Amniotic stem cell (primary cell): ENCODE measurements around the gene ZCCHC14.

ENCODE experiments used
- DNase-seq: peaks from one replicate; lab custom pipeline; 2025; lab: John Stamatoyannopoulos, UW

The ZCCHC14 gene

DNA sequence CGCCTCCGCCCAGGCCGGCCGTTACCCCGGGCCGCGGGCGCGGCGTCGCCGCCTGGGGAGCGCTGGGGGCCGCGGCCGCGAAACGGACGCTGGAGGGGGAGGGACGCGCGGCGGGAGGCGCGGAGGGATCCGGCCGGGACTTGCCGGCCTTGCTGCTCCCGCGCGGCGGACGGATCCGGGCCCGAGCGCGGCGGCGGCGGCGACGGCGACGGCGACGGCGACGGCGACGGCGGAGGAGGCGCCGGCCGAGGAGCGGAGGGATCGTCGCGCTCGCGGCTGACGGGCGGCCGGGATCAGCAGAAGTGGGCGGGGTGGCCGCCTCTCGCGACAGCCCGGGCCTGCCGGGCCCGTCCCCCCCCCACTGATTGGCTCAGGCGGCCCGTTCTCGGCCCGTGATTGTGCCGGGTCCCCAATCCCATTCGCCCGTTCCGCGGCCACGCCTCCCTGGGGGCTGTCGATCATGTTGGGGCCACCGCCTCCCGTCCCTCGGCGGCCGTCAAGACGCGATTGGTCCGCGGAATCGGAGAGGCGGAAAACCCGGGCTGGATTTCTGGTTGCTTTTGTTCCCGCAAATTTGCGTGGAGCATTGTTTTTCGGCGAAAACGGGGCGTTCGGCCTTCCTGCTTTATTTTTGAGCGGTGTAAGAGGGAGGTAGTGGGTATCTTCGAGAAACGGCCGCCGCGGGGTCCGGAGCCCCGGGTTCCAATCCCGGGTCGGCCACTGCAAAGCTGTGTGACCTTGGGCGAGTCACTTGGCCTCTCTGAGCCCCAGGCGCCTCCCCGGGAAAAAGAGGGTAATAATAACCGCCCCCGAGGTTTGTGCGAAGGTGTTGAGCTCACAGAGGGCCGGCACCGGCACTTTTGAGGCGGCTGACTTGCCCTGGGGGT is at the start of gene ZCCHC14:
Gene ZCCHC14 (minus strand): TSS at position 304 of the 887 bp plus-strand sequence. CDS start 786 bp downstream, outside the sequence.
- peak; percentile 94 for DNase-seq

- no peak for DNase-seq
These were observed 49.0 kb upstream of the ZCCHC14 start for GRCh38 chr16:87541872-87542234.

- peak; percentile 54 for DNase-seq
These were observed 48.5 kb upstream of the ZCCHC14 start for GRCh38 chr16:87541147-87541871.

DNA sequence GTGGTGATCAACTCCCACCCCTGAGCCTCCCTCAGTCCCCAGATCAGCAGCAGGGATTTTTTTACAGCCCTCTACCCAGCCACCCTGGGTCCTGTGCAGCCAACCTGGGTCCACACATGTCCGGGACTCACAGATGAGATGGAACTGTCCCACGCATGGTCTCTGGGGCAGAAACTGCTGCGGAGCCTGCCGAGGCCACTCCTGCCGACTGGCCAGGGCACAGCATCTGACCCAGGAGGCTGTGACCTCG is 48.0 kb upstream of the ZCCHC14 start:
- DNase-seq, result no peak

GRCh38 chr16:87540072-87540896 is 47.5 kb upstream of the ZCCHC14 start:
- no peak for DNase-seq

- no peak for DNase-seq
These were observed 46.3 kb upstream of the ZCCHC14 start for GRCh38 chr16:87539113-87539512.

DNA sequence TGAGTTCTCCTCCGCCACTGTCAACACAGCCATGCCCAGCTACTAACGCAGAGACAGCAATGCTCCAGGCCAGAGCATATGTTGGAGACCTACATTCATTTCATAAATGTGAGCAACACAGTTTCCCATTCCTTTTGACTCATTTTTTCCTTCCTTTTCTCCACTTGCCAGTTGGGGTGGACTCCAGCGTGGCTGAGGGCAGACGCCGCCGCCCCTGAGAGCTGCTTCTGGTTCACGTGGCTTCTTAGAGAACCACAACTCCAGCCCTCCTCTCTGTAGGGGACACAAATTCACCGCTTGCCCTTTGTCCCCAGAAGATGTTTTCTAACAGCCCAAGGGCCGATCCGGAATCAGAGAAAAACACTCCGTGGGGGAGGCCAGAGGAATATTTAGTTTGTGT is 45.8 kb upstream of the ZCCHC14 start:
- DNase-seq, result peak; percentile 75

DNA sequence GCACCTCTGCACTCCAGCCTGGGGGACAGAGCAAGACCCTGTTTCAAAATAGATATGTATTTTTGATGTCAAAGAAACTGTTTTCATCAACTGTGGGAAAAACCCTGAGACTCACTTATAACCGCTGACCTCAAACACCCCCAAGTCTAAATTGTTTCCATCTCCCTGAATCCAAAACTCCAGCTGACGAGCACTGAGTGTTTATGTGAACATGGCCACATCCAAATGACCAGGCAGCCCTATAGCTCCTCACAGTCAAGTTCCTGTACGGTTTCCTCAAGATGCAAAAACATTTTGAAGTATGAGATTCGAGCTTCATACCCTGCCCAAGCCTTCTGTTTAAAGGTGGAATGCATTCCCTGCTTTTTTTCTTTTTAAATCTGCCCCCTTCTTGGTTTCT is 45.3 kb upstream of the ZCCHC14 start:
- DNase-seq, result no peak

DNA sequence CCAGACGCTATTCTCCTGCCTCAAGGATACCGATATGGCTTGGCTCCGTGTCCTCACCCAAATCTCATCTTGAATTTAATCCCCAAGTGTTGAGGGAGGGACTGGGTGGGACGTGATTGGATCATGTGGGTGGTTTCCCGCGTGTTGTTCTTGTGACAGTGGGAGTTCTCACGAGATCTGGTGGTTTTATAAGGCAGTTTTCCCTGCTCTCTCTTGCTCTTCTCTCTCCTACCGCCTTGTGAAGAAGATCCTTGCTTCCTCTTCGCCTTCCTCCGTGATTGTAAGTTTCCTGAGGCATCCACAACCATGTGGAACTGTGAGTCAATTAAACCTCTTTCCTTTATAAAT is 43.9 kb upstream of the ZCCHC14 start:
- no peak for DNase-seq

DNA sequence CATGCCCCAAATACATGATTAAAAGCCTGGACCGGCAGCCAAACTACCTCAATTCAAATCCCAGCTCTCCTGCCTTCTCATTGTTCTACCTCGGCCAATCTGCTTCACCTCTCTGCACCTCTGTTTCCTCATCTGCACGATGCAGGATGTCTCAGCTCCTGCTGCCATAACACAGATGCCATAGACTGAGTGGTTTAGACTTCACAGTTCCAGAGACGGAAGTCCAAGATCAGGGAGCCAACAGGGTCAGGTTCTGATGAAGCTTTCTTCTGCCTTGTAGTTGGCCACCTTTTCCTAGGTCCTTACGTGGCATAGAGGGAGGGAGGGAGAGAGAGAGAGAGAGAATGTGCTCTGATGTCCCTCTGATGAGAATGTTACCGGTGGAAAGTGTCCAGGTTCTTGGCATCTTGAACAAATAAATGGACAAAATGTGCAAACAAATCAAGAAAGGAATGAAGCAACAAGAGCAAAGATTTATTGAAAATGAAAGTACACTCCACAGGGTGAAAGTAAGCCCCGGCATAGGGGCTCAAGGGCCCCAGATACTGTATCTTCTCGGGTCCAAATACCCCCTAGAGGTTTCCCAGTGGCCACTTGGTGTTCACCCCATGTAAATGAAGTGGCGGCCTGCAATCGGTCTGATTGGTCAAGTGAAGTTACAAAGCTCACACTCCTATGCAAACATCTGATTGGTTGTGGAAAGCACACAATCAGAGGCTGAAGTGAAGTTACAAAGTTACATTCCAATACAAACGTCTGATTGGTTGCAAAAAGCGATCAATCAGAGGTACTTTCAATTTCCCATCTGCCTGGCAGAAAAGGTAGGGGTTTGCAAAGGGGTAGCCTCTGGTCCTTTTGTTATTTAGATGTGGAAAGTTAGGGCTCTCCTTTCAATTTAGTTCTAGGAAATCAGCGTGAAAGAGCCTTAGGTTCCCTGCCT is 43.3 kb upstream of the ZCCHC14 start:
- no peak for DNase-seq

DNA sequence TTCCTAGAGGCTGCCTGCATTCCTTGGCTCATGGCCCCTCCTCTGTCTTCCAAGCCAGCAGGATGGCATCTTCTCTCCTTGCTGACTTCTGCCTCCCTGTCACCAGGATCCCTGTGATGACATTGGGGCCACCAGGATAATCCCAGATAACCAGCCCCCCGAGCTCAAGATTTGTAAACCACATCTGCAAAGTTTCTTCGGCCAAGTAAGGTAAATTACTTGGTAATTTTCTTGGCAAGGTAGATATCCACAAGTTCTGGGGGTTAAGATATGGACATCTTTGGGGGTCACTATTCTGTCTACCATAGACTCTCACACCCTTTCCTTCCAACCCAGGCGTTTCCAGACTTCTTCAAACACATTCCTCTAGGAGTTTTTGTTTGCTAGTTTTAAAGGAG is 42.6 kb upstream of the ZCCHC14 start:
- DNase-seq, result no peak

- no peak for DNase-seq
These were observed 41.9 kb upstream of the ZCCHC14 start for GRCh38 chr16:87534751-87535150.

- DNase-seq, result no peak
These were observed 41.3 kb upstream of the ZCCHC14 start for GRCh38 chr16:87534030-87534653.

DNA sequence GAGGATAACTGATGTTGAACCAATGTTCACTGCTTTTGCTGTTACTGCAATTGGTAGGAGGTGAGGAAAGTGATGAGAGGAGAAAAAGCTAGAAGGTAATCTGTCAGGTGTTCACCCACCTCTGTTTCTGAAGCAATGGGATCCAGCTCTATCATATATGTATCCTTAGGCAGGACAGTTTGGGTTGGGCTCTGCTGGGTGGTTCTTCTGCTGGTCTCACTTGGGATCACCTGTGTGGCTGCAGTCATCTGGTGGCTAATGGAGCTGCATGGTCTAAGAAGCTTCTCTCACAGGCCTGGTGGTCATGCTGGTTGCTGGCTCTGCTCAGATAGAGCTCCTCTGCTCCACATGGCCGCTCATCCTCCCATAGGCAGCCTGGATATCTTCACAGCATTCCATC is 40.2 kb upstream of the ZCCHC14 start:
- no peak for DNase-seq

DNA sequence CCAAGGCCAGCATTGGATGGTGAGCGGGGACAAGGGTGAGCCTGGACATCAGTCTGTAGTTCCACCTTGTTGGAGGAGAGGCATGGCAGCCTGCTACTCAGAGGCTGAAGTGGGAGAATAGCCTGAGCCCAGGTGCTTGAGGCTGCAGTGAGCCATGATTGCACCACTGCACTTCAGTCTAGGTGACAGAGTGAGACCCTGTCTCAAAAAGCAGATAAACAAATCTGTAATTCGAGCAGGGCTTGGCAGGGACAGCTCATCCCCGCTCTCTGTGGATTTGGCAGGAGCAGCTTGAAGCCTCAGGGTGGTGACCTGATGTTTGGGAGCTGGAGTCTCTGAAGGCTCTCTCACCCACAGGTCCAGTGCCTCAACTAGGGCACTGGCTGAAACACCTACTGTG is 38.6 kb upstream of the ZCCHC14 start:
- no peak for DNase-seq

DNA sequence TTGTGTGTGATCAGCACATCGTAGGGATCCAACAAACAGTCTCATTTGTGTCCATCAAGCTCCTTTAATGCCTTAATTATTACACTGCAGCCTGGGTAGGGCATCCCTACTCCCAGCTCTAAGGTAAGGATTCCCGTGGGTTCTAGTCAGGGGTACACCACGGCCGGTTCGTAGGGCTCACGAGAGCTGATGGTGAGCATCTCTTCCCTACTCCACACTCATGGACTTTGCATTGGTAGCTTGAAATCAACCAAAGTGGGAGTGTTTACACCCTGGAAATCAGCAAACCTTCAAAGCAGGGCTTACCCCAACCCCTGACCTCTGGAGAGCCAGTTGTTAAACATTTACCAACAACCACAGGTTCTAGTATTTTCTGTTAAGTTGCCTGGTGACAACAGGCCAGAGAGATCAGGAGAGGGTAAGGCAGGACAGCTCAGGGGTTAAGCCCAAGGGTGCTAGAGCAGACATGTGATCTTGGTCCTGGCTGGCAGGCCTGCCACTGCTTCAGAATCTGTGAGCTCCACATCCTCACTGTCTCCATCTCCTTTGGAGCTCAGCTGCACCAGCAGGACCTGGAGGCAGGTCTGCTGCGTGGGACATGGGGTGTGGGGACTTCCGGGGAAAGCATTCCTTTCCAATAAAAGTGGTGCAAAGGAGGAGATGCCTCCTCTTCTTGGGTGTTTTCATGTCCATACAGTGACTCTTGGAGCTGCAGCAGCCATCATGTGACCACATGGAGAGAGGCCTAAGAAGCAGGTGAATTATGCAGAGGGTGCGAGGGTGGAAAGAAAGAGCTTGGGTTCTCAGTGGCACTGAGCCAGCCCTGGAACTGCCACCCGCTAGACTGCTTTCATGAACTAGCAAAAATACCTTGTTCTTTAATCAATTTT is 36.1 kb upstream of the ZCCHC14 start:
- no peak for DNase-seq

DNA sequence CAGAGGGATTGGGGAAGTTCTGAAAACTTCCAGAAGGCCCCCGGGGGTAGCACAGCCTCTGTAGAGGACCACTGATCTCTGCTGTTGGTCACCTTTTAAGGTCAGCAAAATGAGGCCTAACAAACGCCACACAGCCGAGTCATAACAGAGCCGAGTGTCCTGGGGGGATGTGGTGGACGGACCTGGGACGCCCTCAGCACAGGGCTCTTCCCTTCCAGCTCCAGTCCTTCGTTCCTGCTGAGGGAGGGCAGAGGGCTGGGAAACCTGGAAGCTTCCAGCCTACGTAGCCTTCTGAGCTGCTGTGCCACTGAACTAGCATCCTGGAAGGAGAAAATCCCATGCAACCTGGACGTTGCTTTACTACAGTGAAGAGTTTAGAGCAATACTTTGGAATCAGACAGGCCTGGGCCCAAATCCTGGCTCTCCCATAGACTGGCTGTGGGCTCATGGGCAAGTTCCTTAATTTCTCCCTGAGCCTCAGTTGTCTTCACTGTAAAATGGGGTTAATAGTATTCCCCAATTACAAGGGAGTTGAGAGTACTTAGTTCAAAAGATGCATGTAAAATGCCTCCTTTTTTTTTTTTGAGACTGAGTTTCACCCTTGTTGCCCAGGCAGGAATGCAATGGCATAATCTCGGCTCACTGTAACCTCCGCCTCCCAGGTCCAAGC is 34.4 kb upstream of the ZCCHC14 start:
- DNase-seq, result no peak

DNA sequence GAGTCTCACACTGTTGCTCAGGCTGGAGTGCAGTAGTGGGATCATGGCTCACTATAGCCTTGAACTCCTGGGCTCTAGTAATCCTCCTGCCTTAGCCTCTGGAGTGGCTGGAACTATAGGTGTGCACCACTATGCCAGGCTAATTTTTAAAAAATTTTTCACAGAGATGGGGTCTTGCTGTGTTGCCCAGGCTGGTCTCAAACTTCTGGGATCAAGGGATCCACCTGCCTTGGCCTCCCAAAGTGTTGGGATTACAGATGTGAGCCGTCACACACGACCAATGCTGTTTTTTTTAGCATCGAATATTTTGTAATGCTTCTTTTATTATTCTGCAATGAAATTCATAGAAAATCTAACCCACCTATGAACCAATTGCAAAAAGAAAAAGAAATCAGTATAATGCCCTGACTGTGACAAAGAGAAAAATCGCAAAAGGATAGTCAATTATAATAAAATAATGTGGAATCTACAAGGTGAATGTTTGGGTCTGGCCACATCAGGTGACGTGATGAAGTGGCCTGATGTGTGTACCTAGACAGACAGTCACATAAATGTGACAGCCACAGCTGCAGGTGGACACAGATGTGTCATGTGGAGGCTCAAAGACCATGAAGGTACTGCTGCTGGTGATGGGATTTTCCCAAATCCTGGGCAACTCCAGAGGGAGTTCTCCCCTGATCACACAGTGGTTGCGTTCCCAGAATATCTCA is 33.6 kb upstream of the ZCCHC14 start:
- DNase-seq, result no peak

GRCh38 chr16:87525352-87525751 is 32.5 kb upstream of the ZCCHC14 start:
- no peak for DNase-seq
